ENCODE data around the gene ZBTB46.

GRCh38 chr20:63766695-63767426 is 64.2 kb downstream of the ZBTB46 start:
- TF ChIP-seq, protein P1, sequence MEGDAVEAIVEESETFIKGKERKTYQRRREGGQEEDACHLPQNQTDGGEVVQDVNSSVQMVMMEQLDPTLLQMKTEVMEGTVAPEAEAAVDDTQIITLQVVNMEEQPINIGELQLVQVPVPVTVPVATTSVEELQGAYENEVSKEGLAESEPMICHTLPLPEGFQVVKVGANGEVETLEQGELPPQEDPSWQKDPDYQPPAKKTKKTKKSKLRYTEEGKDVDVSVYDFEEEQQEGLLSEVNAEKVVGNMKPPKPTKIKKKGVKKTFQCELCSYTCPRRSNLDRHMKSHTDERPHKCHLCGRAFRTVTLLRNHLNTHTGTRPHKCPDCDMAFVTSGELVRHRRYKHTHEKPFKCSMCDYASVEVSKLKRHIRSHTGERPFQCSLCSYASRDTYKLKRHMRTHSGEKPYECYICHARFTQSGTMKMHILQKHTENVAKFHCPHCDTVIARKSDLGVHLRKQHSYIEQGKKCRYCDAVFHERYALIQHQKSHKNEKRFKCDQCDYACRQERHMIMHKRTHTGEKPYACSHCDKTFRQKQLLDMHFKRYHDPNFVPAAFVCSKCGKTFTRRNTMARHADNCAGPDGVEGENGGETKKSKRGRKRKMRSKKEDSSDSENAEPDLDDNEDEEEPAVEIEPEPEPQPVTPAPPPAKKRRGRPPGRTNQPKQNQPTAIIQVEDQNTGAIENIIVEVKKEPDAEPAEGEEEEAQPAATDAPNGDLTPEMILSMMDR (IDR thresholded peaks at IDR 0.05), result no peak
- TF ChIP-seq POLR2A (IDR thresholded peaks at IDR 0.05), result no peak

Data from thyroid gland (tissue), 4 donors.